GM06990 (cell line): Measurements from ENCODE around the gene C22orf39.

ENCODE experiments used
- DNase-seq: peaks from one replicate; pipeline ENCODE4 v3.0.0-alpha.2; 2011; ENCODE audit not compliant: insufficient read length; ENCODE audit errors: extremely low read depth
- H3K27me3 ChIP-seq: replicated peaks from 2 replicates; pipeline ENCODE4 v1.6.0; 2011; ENCODE audit warnings: low read length; ENCODE audit not compliant: control insufficient read depth, insufficient read depth
- H3K36me3 ChIP-seq: 2 replicates; pipeline ENCODE4 v1.5.1; 2011; ENCODE audit warnings: low read length; ENCODE audit not compliant: control insufficient read depth, insufficient read depth
- H3K4me3 ChIP-seq: replicated peaks from 2 replicates; pipeline ENCODE4 v1.5.1; 2011; ENCODE audit warnings: low read depth, mild to moderate bottlenecking, control low read depth, low read length
- CTCF ChIP-seq: IDR thresholded peaks from 2 replicates; pipeline ENCODE4 v1.5.1; 2011; ENCODE audit warnings: low read length, control low read depth, mild to moderate bottlenecking, inconsistent platforms; ENCODE audit not compliant: insufficient read depth, poor library complexity, severe bottlenecking

Gene C22orf39

GRCh38 chr22:19455033-19455432 lies 7.5 kb upstream of the C22orf39 start:
- Histone ChIP-seq H3K36me3 (peaks cover 35% of the 10 kb centered on the region), H3K27me3 (no peaks in the 10 kb centered on the region), H3K4me3 (no peak overlapping the region)
- no peak for TF ChIP-seq CTCF
- DNase-seq: no peak

GRCh38 chr22:19454156-19454555 lies 6.6 kb upstream of the C22orf39 start:
- DNase-seq: no peak
- H3K27me3 ChIP-seq: no peaks in the 10 kb centered on the region
- H3K36me3 ChIP-seq: peaks cover 35% of the 10 kb centered on the region
- no peak overlapping the region for H3K4me3 ChIP-seq
- TF ChIP-seq CTCF: no peak

- H3K36me3 ChIP-seq: peaks cover 35% of the 10 kb centered on the region
- no peak for DNase-seq
- TF ChIP-seq CTCF: no peak
Measured at GRCh38 chr22:19453718-19454117, 6.2 kb upstream of the C22orf39 start.

GRCh38 chr22:19451570-19451969 lies 4.1 kb upstream of the C22orf39 start:
- peaks cover 29% of the 10 kb centered on the region for H3K36me3 ChIP-seq
- no peaks in the 10 kb centered on the region for H3K27me3 ChIP-seq
- TF ChIP-seq CTCF: no peak
- DNase-seq: no peak
- H3K4me3 ChIP-seq: no peak overlapping the region

More at GRCh38 chr22:19453718-19454117, 6.2 kb upstream of the C22orf39 start:
- Histone ChIP-seq H3K4me3 (no peak overlapping the region), H3K27me3 (no peaks in the 10 kb centered on the region)

GRCh38 chr22:19450363-19451175 lies 3.1 kb upstream of the C22orf39 start:
- TF ChIP-seq CTCF: no peak
- Histone ChIP-seq H3K4me3 (no peak overlapping the region), H3K27me3 (no peaks in the 10 kb centered on the region), H3K36me3 (peaks cover 21% of the 10 kb centered on the region)
- DNase-seq: no peak
